SW 1271 (cell line): ENCODE data around the gene TMEM150B.
A peak's percentile ranks its signal among the peaks of the same experiment; 100 is the strongest.
"Not testable (repeated sequence)": the region's sequence is repeated elsewhere in the genome, so short reads cannot be mapped to it uniquely, and the experiment has no call there.

ENCODE experiments used
- DNase-seq, 2 experiments: peaks; one replicate each; lab custom pipeline; 2025; lab: John Stamatoyannopoulos, UW

TMEM150B gene

GRCh38 chr19:55339105-55339888, 14.2 kb upstream of the TMEM150B start, which contains the start of gene KMT5C:
KMT5C (plus strand) TSS chr19:55339876; CDS start chr19:55341937, 2,061 bp downstream.
- DNase-seq = peak; percentile 98 to 100

- DNase-seq = no peak
Observed at GRCh38 chr19:55336101-55336500, 11.0 kb upstream of the TMEM150B start.

- no peak for DNase-seq
Observed at GRCh38 chr19:55333870-55334269, 8.7 kb upstream of the TMEM150B start.

- DNase-seq = not testable (repeated sequence)
Observed at GRCh38 chr19:55329791-55330190, 4.7 kb upstream of the TMEM150B start.

- peak in 1 of 2 experiments; percentile 48 for DNase-seq
Observed at GRCh38 chr19:55328774-55329318, 3.7 kb upstream of the TMEM150B start.

- no peak for DNase-seq
Observed at GRCh38 chr19:55324662-55325061, 479 bp downstream of the TMEM150B start.

- DNase-seq = no peak
Observed at GRCh38 chr19:55322204-55322885, 2.8 kb downstream of the TMEM150B start.

GRCh38 chr19:55321466-55322137, 3.5 kb downstream of the TMEM150B start:
- no peak for DNase-seq

GRCh38 chr19:55320844-55321419, 4.2 kb downstream of the TMEM150B start:
- DNase-seq = no peak

GRCh38 chr19:55319785-55320184, 5.4 kb downstream of the TMEM150B start:
- no peak for DNase-seq

GRCh38 chr19:55316646-55317045, 8.5 kb downstream of the TMEM150B start:
- no peak for DNase-seq

GRCh38 chr19:55315956-55316525, 9.1 kb downstream of the TMEM150B start:
- DNase-seq = no peak

GRCh38 chr19:55314396-55314795, 10.7 kb downstream of the TMEM150B start:
- no peak for DNase-seq

- DNase-seq = no peak
Observed at GRCh38 chr19:55312621-55313512, 12.3 kb downstream of the TMEM150B start.

- no peak for DNase-seq
Observed at GRCh38 chr19:55311797-55312196, 13.3 kb downstream of the TMEM150B start.

GRCh38 chr19:55311397-55311796, 13.7 kb downstream of the TMEM150B start:
- no peak for DNase-seq

- no peak for DNase-seq
Observed at GRCh38 chr19:55310498-55310897, 14.6 kb downstream of the TMEM150B start.

GRCh38 chr19:55309448-55309847, 15.7 kb downstream of the TMEM150B start:
- no peak for DNase-seq

GRCh38 chr19:55308281-55308680, 16.9 kb downstream of the TMEM150B start:
- no peak for DNase-seq

GRCh38 chr19:55306712-55307111, 18.4 kb downstream of the TMEM150B start:
- no peak for DNase-seq
